SK-N-SH (cell line): Measurements from ENCODE around the gene GCNT3. TPM values are rescaled to one million over a fixed set of nuclear protein-coding genes. Genes with fewer than 3 reads are reported as not detected.
A peak's percentile ranks its signal among the peaks of the same experiment; 100 is the strongest.
"Not testable (repeated sequence)": the region's sequence is repeated elsewhere in the genome, so short reads cannot be mapped to it uniquely, and the experiment has no call there.

ENCODE experiments used
- CTCF ChIA-PET: fragments of 300-600, 350-600 bp; formaldehyde crosslinking; extraction: SDS; loops from one replicate; lab custom pipeline; 2021; lab: Yijun Ruan, JAX
- POLR2A ChIA-PET: fragments of 350-600 bp; sonication (Branson Sonifier 250); formaldehyde crosslinking; extraction: SDS; loops from one replicate; lab custom pipeline; 2020; ENCODE audit warnings: antibody characterized with exemption, inconsistent platforms; lab: Yijun Ruan, JAX
- DNase-seq: peaks from one replicate; pipeline ENCODE4 v3.0.0; 2012
- H2AFZ ChIP-seq: fragments of 200-600 bp; sonication (generic); 2 replicates; pipeline ENCODE4 v1.8.1; 2016; ENCODE audit warnings: antibody characterized with exemption, mild to moderate bottlenecking, low read depth
- H3F3A ChIP-seq: fragments of 200-600 bp; sonication (generic); replicated peaks from 2 replicates; pipeline ENCODE3; 2016; ENCODE audit warnings: antibody characterized with exemption, mild to moderate bottlenecking; ENCODE audit not compliant: insufficient read depth
- H3K27ac ChIP-seq, 2 experiments: fragments of 200-500 bp in 1 of 2; fragments of 200-600 bp in 1 of 2; sonication (Bioruptor generic) in 1 of 2; sonication (generic), shearing (Covaris generic) in 1 of 2; 2 replicates each; pipeline versions ENCODE4 v1.5.1 to v1.6.1; 2014 to 2016; ENCODE audit warnings: low read depth in 2 of 2, inconsistent platforms in 1 of 2, low read length in 1 of 2, mild to moderate bottlenecking in 1 of 2, mixed read lengths in 1 of 2
- H3K27me3 ChIP-seq: fragments of 200-600 bp; sonication (generic), shearing (Covaris generic); 2 replicates; pipeline ENCODE4 v1.6.1; 2016; ENCODE audit warnings: mixed run types; ENCODE audit not compliant: insufficient read depth
- H3K36me3 ChIP-seq, 2 experiments: fragments of 200-500 bp in 1 of 2; fragments of 200-600 bp in 1 of 2; sonication (Bioruptor generic) in 1 of 2; sonication (generic) in 1 of 2; replicated peaks in 1 of 2; 2 replicates each; pipeline versions ENCODE3 to v1.5.1; 2014 to 2016; ENCODE audit warnings: low read length in 1 of 2, mild to moderate bottlenecking in 1 of 2; ENCODE audit not compliant: insufficient read depth in 2 of 2, control insufficient read depth in 1 of 2
- H3K4me1 ChIP-seq, 2 experiments: fragments of 200-500 bp in 1 of 2; fragments of 200-600 bp in 1 of 2; sonication (Bioruptor generic) in 1 of 2; sonication (generic), shearing (Covaris generic) in 1 of 2; 2 replicates each; pipeline versions ENCODE4 v1.5.1 to v1.6.1; 2014 to 2016; ENCODE audit warnings: low read depth in 1 of 2, low read length in 1 of 2, mixed run types in 1 of 2; ENCODE audit not compliant: insufficient read depth in 2 of 2, control insufficient read depth in 1 of 2
- H3K4me2 ChIP-seq: fragments of 200-600 bp; sonication (generic), shearing (Covaris generic); 2 replicates; pipeline ENCODE4 v1.6.1; 2017; ENCODE audit warnings: mixed run types
- H3K4me3 ChIP-seq, 2 experiments: fragments of 200-500 bp in 1 of 2; fragments of 200-600 bp in 1 of 2; sonication (Bioruptor generic) in 1 of 2; sonication (generic), shearing (Covaris generic) in 1 of 2; 2 replicates each; pipeline versions ENCODE4 v1.5.1 to v1.8.1; 2014 to 2016; ENCODE audit warnings: low read depth in 2 of 2, inconsistent platforms in 1 of 2, low read length in 1 of 2, mild to moderate bottlenecking in 1 of 2, mixed read lengths in 1 of 2, moderate library complexity in 1 of 2
- H3K79me2 ChIP-seq: fragments of 200-600 bp; sonication (generic); 2 replicates; pipeline ENCODE4 v1.8.1; 2017; ENCODE audit warnings: mild to moderate bottlenecking; ENCODE audit not compliant: insufficient read depth
- H3K9ac ChIP-seq: fragments of 200-600 bp; sonication (generic); 2 replicates; pipeline ENCODE4 v1.6.1; 2017; ENCODE audit warnings: mixed run types
- H3K9me2 ChIP-seq: fragments of 200-600 bp; sonication (generic); 2 replicates; pipeline ENCODE4 v1.6.1; 2017; ENCODE audit warnings: mixed run types
- H3K9me3 ChIP-seq: fragments of 200-600 bp; sonication (generic); 2 replicates; pipeline ENCODE4 v1.6.1; 2017; ENCODE audit warnings: mixed run types, mild to moderate bottlenecking, moderate library complexity
- H4K20me1 ChIP-seq: fragments of 200-600 bp; sonication (generic); 2 replicates; pipeline ENCODE4 v1.6.1; 2017; ENCODE audit warnings: mild to moderate bottlenecking, mixed run types; ENCODE audit not compliant: insufficient read depth
- NFIC ChIP-seq: IDR thresholded peaks from 2 replicates; pipeline ENCODE4 v1.4.0; 2012; ENCODE audit warnings: borderline replicate concordance
- POLR2AphosphoS5 ChIP-seq: IDR thresholded peaks from 2 replicates; pipeline ENCODE4 v1.6.1; 2012; ENCODE audit warnings: low read depth, low read length
- SIN3A ChIP-seq: IDR thresholded peaks from 2 replicates; pipeline ENCODE4 v1.6.1; 2012; ENCODE audit warnings: low read depth, mild to moderate bottlenecking, low read length, moderate library complexity, borderline replicate concordance
- WGBS: methylation state at CpG from one replicate; pipeline ENCODE4 v1.1.6; 2017; ENCODE audit warnings: low lambda C conversion rate; 5-methylcytosine and 5-hydroxymethylcytosine counted together
- polyA plus RNA-seq, 3 experiments: library from polyadenylated mRNA; depleted of rRNA; stranded (reverse); fragments of >200 nt; gene quantifications; 2 replicates each; pipeline ENCODE4 v1.2.3, GENCODE V29; 2012
- TF ChIP-seq, protein P1 (sequence below): IDR thresholded peaks from 2 replicates; pipeline ENCODE4; 2012
- TF ChIP-seq, protein P2 (sequence below): fragments of 200-600 bp; sonication (generic); IDR thresholded peaks from 2 replicates; pipeline ENCODE4 v1.6.1; 2017; ENCODE audit warnings: antibody characterized with exemption, mild to moderate bottlenecking, moderate library complexity
- TF ChIP-seq, protein P3 (sequence below): IDR thresholded peaks from 2 replicates; pipeline ENCODE4 v1.4.0; 2012; ENCODE audit warnings: low read depth, borderline replicate concordance

Gene GCNT3
- polyA plus RNA-seq, 1 of the 3 experiments (the other 2 are of a cell fraction), result not detected

DNA sequence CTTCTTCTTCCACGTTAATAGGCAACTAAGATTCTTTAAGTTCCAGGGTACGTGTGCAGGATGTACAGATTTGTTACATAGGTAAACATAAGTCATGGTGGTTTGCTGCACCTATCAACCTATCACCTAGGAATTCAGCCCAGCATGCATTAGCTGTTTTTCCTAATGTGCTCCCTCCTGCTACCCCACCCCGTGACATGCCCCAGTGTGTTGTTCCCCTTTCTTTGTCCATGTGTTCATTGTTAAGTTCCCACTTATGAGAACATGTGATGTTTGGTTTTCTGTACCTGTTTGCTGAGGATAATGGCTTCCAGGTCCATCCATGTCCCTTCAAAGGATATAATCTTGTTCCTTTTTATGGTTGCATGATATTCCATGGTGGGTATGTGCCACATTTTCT is 24.6 kb downstream of the GCNT3 start:
- CTCF ChIA-PET, result interaction anchor here (5.9 kb wide), 1 partner anchor 103 kb away, joined by 34 read pairs; no protein-coding TSS in a partner anchor
- H3K9me2 ChIP-seq, result no peaks in the 10 kb centered on the region

DNA sequence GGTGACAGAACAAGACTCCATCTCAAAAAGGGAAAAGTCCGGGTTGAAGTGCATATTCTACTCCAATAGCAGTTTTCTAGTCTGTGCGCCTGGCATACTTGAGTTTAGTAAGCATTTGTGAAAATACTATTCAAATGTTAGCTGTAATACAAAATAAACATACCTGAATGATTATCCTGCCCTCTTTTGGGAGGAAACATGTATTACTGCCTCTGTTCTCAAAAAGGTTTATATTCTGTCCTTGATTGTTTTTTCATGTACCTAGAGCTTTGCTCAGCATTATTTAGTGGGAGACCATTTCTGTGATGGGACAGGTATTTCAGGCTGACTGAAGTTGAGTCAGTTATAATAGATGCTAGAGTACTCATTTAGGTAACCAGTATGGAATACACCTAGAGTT is 25.9 kb downstream of the GCNT3 start:
- WGBS, result 86% methylated on average over 2 of the region's 2 CpGs
- peaks cover 34 to 39% of the 10 kb centered on the region in 2 experiments for H3K36me3 ChIP-seq
- not testable (repeated sequence) for H3K9ac ChIP-seq, H3K4me2 ChIP-seq, H3K79me2 ChIP-seq, H3K9me3 ChIP-seq, H2AFZ ChIP-seq, H3F3A ChIP-seq, H3K9me2 ChIP-seq, H3K4me1 ChIP-seq, H4K20me1 ChIP-seq, DNase-seq, H3K27me3 ChIP-seq, H3K4me3 ChIP-seq, H3K27ac ChIP-seq
- POLR2A ChIA-PET, result interaction anchor here (1.0 kb wide), 1 partner anchor 20 kb away, joined by 3 read pairs; the partner anchor contains the start of gene GTF2A2
- CTCF ChIA-PET, result interaction anchor here (1.0 kb wide), 1 partner anchor 108 kb away, joined by 9 read pairs; no protein-coding TSS in a partner anchor

More for the DNA sequence above, 24.6 kb downstream of the GCNT3 start:
- no peak overlapping the region for H3K9ac ChIP-seq
- H3K27me3 ChIP-seq, result no peaks in the 10 kb centered on the region
- H3K79me2 ChIP-seq, result no peaks in the 10 kb centered on the region; the same call in 1 of the 2 replicates
- no peak for DNase-seq
- H3K27ac ChIP-seq, result no peak overlapping the region
- POLR2A ChIA-PET, result no interaction called here
- H3K36me3 ChIP-seq, result peaks cover 21 to 30% of the 10 kb centered on the region in 2 experiments
- peaks cover 3% of the 10 kb centered on the region for H3F3A ChIP-seq
- no peak overlapping the region for H2AFZ ChIP-seq
- H4K20me1 ChIP-seq, result no peaks in the 10 kb centered on the region
- 96% methylated on average over 3 of the region's 3 CpGs for WGBS
- no peak overlapping the region for H3K4me2 ChIP-seq
- no peaks in the 10 kb centered on the region for H3K4me1 ChIP-seq
- H3K9me3 ChIP-seq, result no peaks in the 10 kb centered on the region
- TF ChIP-seq POLR2AphosphoS5 (0 out of 2 replicates have a peak, but pooled peaks have one; percentile 11), NFIC (no peak)
- TF ChIP-seq, protein P1, sequence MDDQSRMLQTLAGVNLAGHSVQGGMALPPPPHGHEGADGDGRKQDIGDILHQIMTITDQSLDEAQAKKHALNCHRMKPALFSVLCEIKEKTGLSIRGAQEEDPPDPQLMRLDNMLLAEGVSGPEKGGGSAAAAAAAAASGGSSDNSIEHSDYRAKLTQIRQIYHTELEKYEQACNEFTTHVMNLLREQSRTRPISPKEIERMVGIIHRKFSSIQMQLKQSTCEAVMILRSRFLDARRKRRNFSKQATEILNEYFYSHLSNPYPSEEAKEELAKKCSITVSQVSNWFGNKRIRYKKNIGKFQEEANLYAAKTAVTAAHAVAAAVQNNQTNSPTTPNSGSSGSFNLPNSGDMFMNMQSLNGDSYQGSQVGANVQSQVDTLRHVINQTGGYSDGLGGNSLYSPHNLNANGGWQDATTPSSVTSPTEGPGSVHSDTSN, result no peak
- no peak overlapping the region for H3K4me3 ChIP-seq

DNA sequence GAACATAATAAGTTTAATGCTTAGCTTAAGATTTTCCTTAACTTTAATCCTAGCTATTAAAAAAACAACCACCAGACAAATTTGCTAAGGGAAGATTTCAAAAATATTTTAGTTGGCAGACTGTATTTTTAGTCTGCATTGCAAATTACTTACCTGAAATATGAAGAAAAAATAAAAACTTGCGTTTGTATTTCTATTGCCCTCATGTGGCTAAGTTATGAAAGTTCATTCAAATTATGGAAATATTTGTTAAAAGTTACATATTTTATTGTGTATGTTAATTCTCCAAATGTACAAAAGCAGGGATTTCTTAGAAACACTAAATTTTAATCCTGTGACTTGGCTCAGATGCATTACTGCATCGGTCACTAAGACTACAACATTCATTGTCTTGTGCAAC is 30.8 kb downstream of the GCNT3 start:
- Histone ChIP-seq H3K27ac (no peak overlapping the region), H3K4me3 (no peak overlapping the region), H4K20me1 (peaks cover 3% of the 10 kb centered on the region; the same call in 1 of the 2 replicates), H3K27me3 (no peaks in the 10 kb centered on the region), H2AFZ (no peak overlapping the region), H3K9me2 (no peaks in the 10 kb centered on the region), H3K79me2 (peaks cover 21% of the 10 kb centered on the region), H3F3A (peaks cover 6% of the 10 kb centered on the region), H3K9ac (no peak overlapping the region), H3K4me1 (no peaks in the 10 kb centered on the region), H3K9me3 (no peaks in the 10 kb centered on the region), H3K36me3 (peaks cover 55 to 59% of the 10 kb centered on the region in 2 experiments), H3K4me2 (no peak overlapping the region)
- ChIA-PET CTCF (interaction anchor here (0.6 to 5.1 kb wide), 12 partner anchors 9 to 179 kb away, joined by 3 to 37 read pairs (median 4); no protein-coding TSS in a partner anchor), POLR2A (no interaction called here)
- TF ChIP-seq, protein P2, sequence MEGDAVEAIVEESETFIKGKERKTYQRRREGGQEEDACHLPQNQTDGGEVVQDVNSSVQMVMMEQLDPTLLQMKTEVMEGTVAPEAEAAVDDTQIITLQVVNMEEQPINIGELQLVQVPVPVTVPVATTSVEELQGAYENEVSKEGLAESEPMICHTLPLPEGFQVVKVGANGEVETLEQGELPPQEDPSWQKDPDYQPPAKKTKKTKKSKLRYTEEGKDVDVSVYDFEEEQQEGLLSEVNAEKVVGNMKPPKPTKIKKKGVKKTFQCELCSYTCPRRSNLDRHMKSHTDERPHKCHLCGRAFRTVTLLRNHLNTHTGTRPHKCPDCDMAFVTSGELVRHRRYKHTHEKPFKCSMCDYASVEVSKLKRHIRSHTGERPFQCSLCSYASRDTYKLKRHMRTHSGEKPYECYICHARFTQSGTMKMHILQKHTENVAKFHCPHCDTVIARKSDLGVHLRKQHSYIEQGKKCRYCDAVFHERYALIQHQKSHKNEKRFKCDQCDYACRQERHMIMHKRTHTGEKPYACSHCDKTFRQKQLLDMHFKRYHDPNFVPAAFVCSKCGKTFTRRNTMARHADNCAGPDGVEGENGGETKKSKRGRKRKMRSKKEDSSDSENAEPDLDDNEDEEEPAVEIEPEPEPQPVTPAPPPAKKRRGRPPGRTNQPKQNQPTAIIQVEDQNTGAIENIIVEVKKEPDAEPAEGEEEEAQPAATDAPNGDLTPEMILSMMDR, result peak; percentile 57
- TF ChIP-seq, protein P3, sequence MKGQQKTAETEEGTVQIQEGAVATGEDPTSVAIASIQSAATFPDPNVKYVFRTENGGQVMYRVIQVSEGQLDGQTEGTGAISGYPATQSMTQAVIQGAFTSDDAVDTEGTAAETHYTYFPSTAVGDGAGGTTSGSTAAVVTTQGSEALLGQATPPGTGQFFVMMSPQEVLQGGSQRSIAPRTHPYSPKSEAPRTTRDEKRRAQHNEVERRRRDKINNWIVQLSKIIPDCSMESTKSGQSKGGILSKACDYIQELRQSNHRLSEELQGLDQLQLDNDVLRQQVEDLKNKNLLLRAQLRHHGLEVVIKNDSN, result no peak
- no peak for TF ChIP-seq SIN3A
- DNase-seq, result no peak
- 90% methylated on average over 2 of the region's 2 CpGs for WGBS
